B cell (primary cell): Measurements from ENCODE around the gene INSR.

Experiments
- EZH2 ChIP-seq: IDR thresholded peaks from 2 replicates; pipeline ENCODE4 v1.6.1; 2012; ENCODE audit warnings: borderline replicate concordance, low read depth, mild to moderate bottlenecking, moderate library complexity, low read length; ENCODE audit not compliant: insufficient read depth, poor library complexity, severe bottlenecking
- TF ChIP-seq, protein P1 (sequence below): fragments of 200-600 bp; IDR thresholded peaks from one replicate; pipeline ENCODE4 v1.8.0; 2022; ENCODE audit warnings: antibody characterized with exemption, mild to moderate bottlenecking

DNA sequence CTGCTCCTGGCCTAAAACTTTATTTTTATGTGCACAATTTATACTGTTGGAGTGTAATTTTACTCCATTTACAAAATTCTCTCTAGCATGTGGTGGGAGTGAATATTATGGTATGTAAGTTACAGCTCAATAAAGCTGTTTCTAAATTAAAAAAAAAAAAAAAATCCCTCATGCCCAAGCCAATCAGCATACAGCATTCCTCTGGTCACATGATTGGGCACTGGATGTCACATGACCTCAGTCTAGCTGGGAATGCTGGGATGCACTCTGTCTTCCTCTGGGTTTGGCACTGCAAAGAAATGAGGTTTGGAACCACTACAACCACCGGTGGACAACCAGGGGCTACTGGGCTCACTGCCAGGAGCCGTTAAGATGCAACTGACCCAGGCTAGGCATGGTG, 157.1 kb downstream of the INSR start:
- TF ChIP-seq, protein P1, sequence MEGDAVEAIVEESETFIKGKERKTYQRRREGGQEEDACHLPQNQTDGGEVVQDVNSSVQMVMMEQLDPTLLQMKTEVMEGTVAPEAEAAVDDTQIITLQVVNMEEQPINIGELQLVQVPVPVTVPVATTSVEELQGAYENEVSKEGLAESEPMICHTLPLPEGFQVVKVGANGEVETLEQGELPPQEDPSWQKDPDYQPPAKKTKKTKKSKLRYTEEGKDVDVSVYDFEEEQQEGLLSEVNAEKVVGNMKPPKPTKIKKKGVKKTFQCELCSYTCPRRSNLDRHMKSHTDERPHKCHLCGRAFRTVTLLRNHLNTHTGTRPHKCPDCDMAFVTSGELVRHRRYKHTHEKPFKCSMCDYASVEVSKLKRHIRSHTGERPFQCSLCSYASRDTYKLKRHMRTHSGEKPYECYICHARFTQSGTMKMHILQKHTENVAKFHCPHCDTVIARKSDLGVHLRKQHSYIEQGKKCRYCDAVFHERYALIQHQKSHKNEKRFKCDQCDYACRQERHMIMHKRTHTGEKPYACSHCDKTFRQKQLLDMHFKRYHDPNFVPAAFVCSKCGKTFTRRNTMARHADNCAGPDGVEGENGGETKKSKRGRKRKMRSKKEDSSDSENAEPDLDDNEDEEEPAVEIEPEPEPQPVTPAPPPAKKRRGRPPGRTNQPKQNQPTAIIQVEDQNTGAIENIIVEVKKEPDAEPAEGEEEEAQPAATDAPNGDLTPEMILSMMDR: no peak
- no peak for TF ChIP-seq EZH2
